Adrenal gland (tissue), 12 donors: ENCODE results near the gene INPP5A. TPM values are rescaled to one million over a fixed set of nuclear protein-coding genes. Genes with fewer than 3 reads are reported as not detected.

ENCODE experiments used
- DNase-seq, 7 donors: peaks; one replicate each; pipeline ENCODE4 v3.0.0-alpha.2; 2019 to 2020
- H3K27ac ChIP-seq, 5 donors: fragments of 200-600 bp; sonication (generic) in 4 of 5; 1 replicate in 3 of 5; 2 replicates in 2 of 5; pipeline versions ENCODE4 v1.5.1 to v1.8.0; 2016 to 2020; ENCODE audit warnings: mild to moderate bottlenecking in 1 of 5
- H3K27me3 ChIP-seq: fragments of 200-600 bp; 2 replicates; pipeline ENCODE4 v1.8.0; 2021
- H3K36me3 ChIP-seq, 2 donors: fragments of 200-600 bp; replicated peaks in 1 of 2; 1 replicate in 1 of 2; 2 replicates in 1 of 2; pipeline versions ENCODE4 v1.5.1 to v1.8.0; 2018 to 2022
- H3K4me1 ChIP-seq, 2 donors: fragments of 200-600 bp; replicated peaks in 1 of 2; 1 replicate in 1 of 2; 2 replicates in 1 of 2; pipeline versions ENCODE4 v1.5.1 to v1.8.0; 2018 to 2021
- H3K4me3 ChIP-seq, 4 donors: fragments of 200-600 bp; sonication (generic) in 3 of 4; one replicate each; pipeline ENCODE4 v1.5.1; 2016 to 2018
- H3K9me3 ChIP-seq, 3 donors: fragments of 200-600 bp; sonication (generic) in 1 of 3; replicated peaks in 1 of 3; 1 replicate in 2 of 3; 2 replicates in 1 of 3; pipeline versions ENCODE4 v1.5.1 to v1.8.0; 2016 to 2021
- CTCF ChIP-seq, 6 experiments: fragments of 450-650 bp in 4 of 6; fragments of 200-600 bp in 2 of 6; sonication (generic) in 1 of 6; IDR thresholded peaks; 1 replicate in 5 of 6; 2 replicates in 1 of 6; pipeline versions ENCODE4 v1.5.1 to v1.8.0; 2016 to 2021; ENCODE audit warnings: antibody characterized with exemption in 6 of 6, mild to moderate bottlenecking in 2 of 6, moderate library complexity in 1 of 6
- POLR2A ChIP-seq, 2 donors: fragments of 450-650 bp; IDR thresholded peaks; one replicate each; pipeline ENCODE4 v1.6.1; 2017; ENCODE audit warnings: antibody characterized with exemption in 2 of 2, mild to moderate bottlenecking in 2 of 2, moderate library complexity in 1 of 2
- WGBS, 4 donors: extraction: QIAGEN DNeasy Blood & Tissue Kit in 2 of 4; methylation state at CpG; one replicate each; pipeline versions ENCODE4 v1.1.5 to v1.1.7; 2013 to 2017; 5-methylcytosine and 5-hydroxymethylcytosine counted together
- intact Hi-C, 2 donors: fragments of 100-400 bp; cut with DNase I; formaldehyde crosslinking; loops; one replicate each; pipeline versions ENCODE4 v1.14.1 to v1.15.0; 2022 to 2023
- polyA plus RNA-seq, 3 donors: library from polyadenylated mRNA; stranded (reverse); fragments of 200-250 nt in 2 of 3; fragments of 350-450 nt in 1 of 3; fragmentation: Illumina TruSeq in 1 of 3; extraction: RNeasy Lipid Tissue Mini Kit (QIAGEN cat#74804) in 1 of 3; gene quantifications; one replicate each; pipeline ENCODE4 v1.2.3, GENCODE V29; 2013 to 2014
- total RNA-seq, 9 donors: library from RNA; depleted of rRNA in 4 of 9; stranded (reverse); fragments of >200 nt in 4 of 9; fragments of 120-200 nt in 1 of 9; fragmentation: NEBNext Ultra II Directional in 1 of 9; extraction: Animal tissue kit (Norgen Biotek cat#: 25700) in 1 of 9; gene quantifications; one replicate each; pipeline versions ENCODE4 v1.1.0 to v1.2.4, GENCODE V29; 2013 to 2023
- donor health status: healthy with polysubstance abuse.
- donor health status: Bipolar disorder and iron deficiency.
- donor health status: DM: yes; HTN: yes; CAD: no.
- donor health status: DM: no; HTN: no; CAD: no.
- donor health status: DM: no; HTN: no; CAD: no.
- donor health status: DM: yes; HTN: yes; CAD: no.

Gene INPP5A
- total and polyA plus RNA-seq, 12 donors, result 13.5 to 62.9 (median 37.5) TPM

DNA sequence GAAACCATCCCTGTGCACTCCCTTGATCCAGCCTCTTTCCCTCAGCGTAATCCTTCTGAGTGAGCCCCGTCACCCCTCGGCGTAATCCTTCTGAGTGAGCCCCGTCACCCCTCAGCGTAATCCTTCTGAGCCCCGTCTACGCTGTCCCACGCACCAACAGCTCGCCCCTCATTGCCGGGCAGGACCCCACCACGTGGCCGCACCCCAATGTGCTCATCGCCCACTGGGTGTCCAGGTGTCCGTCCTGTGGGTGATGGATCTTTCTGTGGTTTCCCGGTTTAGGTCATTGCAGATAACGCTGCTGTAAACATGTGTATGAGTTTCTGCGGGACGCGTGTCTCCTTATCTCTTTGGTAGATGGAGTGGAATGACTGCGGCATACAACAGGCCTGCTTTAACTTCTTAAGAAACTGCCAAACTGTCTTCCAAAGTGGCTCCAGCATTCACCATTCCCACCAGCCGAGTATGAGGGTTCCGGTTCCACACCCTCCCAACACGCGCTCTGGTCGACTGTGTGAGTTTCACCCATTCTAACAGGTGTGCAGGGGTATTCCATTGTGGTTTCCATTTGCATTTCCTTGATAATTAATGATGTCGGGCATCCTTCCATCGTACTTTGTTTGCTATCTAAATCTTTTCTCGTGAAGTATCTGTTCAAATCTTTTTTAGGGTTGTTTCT is 290.4 kb downstream of the INPP5A start:
- H3K27me3 ChIP-seq, result no peaks in the 10 kb centered on the region
- H3K4me1 ChIP-seq, result no peaks in the 10 kb centered on the region
- no peak for DNase-seq
- intact Hi-C loops, result no loop called here
- TF ChIP-seq CTCF (IDR thresholded peaks at IDR 0.05) (no peak), POLR2A (IDR thresholded peaks at IDR 0.05) (no peak)
- no peaks in the 10 kb centered on the region for H3K9me3 ChIP-seq
- H3K27ac ChIP-seq, result no peak overlapping the region
- no peak overlapping the region for H3K4me3 ChIP-seq
- H3K36me3 ChIP-seq, result no peaks in the 10 kb centered on the region
- WGBS, 4 donors, result 85 to 86% (median 86%) methylated on average over 29 of the region's 29 CpGs

GRCh38 chr10:132828681-132829080 is 291.1 kb downstream of the INPP5A start:
- Histone ChIP-seq H3K4me3 (no peak overlapping the region), H3K4me1 (no peaks in the 10 kb centered on the region), H3K36me3 (no peaks in the 10 kb centered on the region), H3K27ac (no peak overlapping the region), H3K27me3 (peaks cover 3% of the 10 kb centered on the region), H3K9me3 (no peaks in the 10 kb centered on the region)
- 88 to 92% (median 90%) methylated on average over 20 of the region's 20 CpGs for WGBS, 4 donors
- intact Hi-C loops, result no loop called here
- DNase-seq, result no peak
- TF ChIP-seq POLR2A (IDR thresholded peaks at IDR 0.05), result no peak
- TF ChIP-seq CTCF (IDR thresholded peaks at IDR 0.05), result no peak

GRCh38 chr10:132829403-132829802 is 291.8 kb downstream of the INPP5A start:
- no peak for DNase-seq
- no peaks in the 10 kb centered on the region for H3K4me1 ChIP-seq
- no peak for TF ChIP-seq POLR2A (IDR thresholded peaks at IDR 0.05)
- no peak for TF ChIP-seq CTCF (IDR thresholded peaks at IDR 0.05)
- H3K4me3 ChIP-seq, result no peak overlapping the region
- H3K27ac ChIP-seq, result no peak overlapping the region
- WGBS, 4 donors, result 67 to 75% (median 73%) methylated on average over 8 of the region's 8 CpGs
- intact Hi-C loops, result no loop called here
- H3K27me3 ChIP-seq, result peaks cover 10% of the 10 kb centered on the region
- H3K36me3 ChIP-seq, result no peaks in the 10 kb centered on the region
- H3K9me3 ChIP-seq, result no peaks in the 10 kb centered on the region

DNA sequence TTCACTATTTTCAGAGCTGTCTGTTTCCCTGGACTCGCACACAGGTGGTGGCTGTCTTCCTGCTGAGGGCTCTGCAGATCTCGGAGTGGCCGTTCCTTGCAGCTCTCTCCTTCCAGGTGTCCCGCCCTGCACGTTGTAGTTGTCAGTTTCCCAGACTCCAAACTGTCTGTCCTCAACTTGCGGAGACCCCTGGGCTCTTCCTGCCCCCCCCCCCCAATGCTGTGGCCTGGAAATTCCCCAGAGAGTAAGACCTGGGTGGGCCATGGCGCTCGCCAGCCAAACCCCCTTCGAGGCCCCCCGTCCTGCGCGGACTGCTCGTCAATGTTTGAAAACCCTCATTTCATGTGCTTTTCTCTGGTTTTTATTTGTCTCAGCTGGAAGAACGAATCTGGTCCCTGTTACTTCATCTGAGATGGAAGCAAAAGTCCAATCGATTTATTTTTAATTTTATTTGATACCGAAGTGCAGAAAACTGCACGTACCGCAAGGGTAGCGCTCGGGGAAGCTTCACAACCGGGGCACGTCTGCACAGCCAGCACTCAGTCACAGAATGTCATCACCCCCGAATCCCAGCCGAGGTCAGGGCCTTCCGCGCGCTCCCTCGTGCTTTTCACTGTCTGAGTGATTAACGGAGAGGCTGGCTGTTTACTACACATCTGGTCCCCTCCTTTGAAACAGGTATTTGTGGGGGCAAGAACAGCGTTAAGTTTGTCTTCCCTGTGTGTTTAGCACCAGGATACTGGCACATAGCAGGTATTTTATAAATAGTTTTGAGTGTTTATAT is 294.8 kb downstream of the INPP5A start:
- WGBS, 4 donors, result 38 to 48% (median 41%) methylated on average over 30 of the region's 30 CpGs
- Histone ChIP-seq H3K27ac (no peak overlapping the region), H3K27me3 (peaks cover 19% of the 10 kb centered on the region), H3K9me3 (no peaks in the 10 kb centered on the region), H3K4me3 (no peak overlapping the region), H3K4me1 (no peaks in the 10 kb centered on the region), H3K36me3 (no peaks in the 10 kb centered on the region)
- intact Hi-C loops, result no loop called here
- DNase-seq, result peak in 1 of 7 donors; percentile 37
- TF ChIP-seq CTCF (IDR thresholded peaks at IDR 0.05), result no peak
- TF ChIP-seq POLR2A (IDR thresholded peaks at IDR 0.05), result no peak

Other genes with a start within 250 kb of the INPP5A start
- gene STK32C, start 229.8 kb upstream of the INPP5A start, total RNA-seq, result 10 to 100 TPM in 6 of 9 donors, 1 to 10 TPM in 3; 2.8 to 18.0 (median 15.9) TPM
- gene STK32C, start 229.8 kb upstream of the INPP5A start, polyA plus RNA-seq, result 10 to 100 TPM in 2 of 3 donors, 1 to 10 TPM in 1; 7.7 to 36.5 (median 22.8) TPM
- gene LRRC27, start 205.6 kb upstream of the INPP5A start, total RNA-seq, result 10 to 100 TPM in 4 of 9 donors, 1 to 10 TPM in 5; 6.5 to 17.6 (median 9.7) TPM
- gene LRRC27, start 205.6 kb upstream of the INPP5A start, polyA plus RNA-seq, result 10 to 100 TPM in 2 of 3 donors, 1 to 10 TPM in 1; 7.0 to 12.1 (median 10.1) TPM
- gene PWWP2B, start 140.6 kb upstream of the INPP5A start, total RNA-seq, result 10 to 100 TPM; 23.6 to 75.3 (median 41.5) TPM
- gene PWWP2B, start 140.6 kb upstream of the INPP5A start, polyA plus RNA-seq, result 10 to 100 TPM in 2 of 3 donors, 1 to 10 TPM in 1; 3.4 to 34.0 (median 33.5) TPM
- not detected for gene NKX6-2, start 248.4 kb downstream of the INPP5A start, total RNA-seq
- gene NKX6-2, start 248.4 kb downstream of the INPP5A start, polyA plus RNA-seq, result under 1 TPM in 2 of 3 donors, not detected in 1; 0.37 to 0.40 TPM